ENCODE results near the gene GLIS1.
"Not testable (repeated sequence)": the region's sequence is repeated elsewhere in the genome, so short reads cannot be mapped to it uniquely, and the experiment has no call there.

The GLIS1 gene

GRCh38 chr1:53739109-53739681 is at the start of gene GLIS1:
Gene GLIS1 (minus strand): TSS chr1:53739164. CDS start chr1:53738064, 1,100 bp downstream.
- DNase-seq: peak; percentile 82

- DNase-seq: no peak
Measured at GRCh38 chr1:53787655-53788054, 48.7 kb upstream of the GLIS1 start.

DNA sequence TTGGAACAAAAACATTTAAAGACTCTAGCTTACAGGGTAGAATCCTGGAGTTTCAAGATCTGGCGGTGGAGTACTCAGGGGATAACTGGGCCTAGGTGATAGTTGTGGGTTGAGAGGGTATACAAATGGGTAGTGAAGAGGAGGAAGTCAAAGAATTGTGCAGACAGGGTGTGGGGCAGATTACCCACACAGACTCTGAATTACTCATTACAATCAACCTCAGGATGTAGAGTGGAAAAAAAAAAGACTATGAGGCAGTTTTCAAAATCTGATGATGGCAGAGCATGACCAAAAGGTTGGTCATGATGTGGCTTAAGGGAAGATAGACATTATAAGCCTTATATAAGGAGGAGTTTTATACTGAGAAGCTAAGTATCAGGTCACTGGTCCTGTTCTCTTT is 44.1 kb upstream of the GLIS1 start:
- DNase-seq: no peak

- no peak for DNase-seq
Measured at GRCh38 chr1:53781654-53782053, 42.7 kb upstream of the GLIS1 start.

DNA sequence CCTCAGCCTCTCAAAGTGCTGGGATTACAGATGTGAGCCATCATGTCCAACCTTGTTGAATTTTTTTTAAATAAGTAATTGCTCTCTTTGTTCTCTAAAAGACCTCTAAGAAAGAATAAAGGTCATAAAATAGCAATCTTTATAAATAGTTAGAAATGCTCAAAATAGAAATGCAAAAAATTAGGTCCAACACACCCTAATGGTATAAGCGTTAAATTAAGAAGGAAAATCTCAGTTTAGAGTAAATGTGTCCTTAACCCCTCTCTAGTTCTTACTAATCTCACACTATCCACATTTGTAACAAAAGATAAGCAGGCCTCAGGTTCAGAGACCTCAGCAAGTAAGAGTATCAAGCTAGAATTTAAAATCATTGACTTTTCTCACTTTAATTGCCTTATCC is 38.3 kb upstream of the GLIS1 start:
- DNase-seq: no peak

- no peak for DNase-seq
Measured at GRCh38 chr1:53771648-53772047, 32.7 kb upstream of the GLIS1 start.

GRCh38 chr1:53769780-53770179 is 30.8 kb upstream of the GLIS1 start:
- DNase-seq: no peak

- no peak for DNase-seq
Measured at GRCh38 chr1:53769184-53769583, 30.2 kb upstream of the GLIS1 start.

- DNase-seq: no peak
Measured at GRCh38 chr1:53766831-53767405, 28.0 kb upstream of the GLIS1 start.

GRCh38 chr1:53766194-53766742 is 27.3 kb upstream of the GLIS1 start:
- DNase-seq: no peak

DNA sequence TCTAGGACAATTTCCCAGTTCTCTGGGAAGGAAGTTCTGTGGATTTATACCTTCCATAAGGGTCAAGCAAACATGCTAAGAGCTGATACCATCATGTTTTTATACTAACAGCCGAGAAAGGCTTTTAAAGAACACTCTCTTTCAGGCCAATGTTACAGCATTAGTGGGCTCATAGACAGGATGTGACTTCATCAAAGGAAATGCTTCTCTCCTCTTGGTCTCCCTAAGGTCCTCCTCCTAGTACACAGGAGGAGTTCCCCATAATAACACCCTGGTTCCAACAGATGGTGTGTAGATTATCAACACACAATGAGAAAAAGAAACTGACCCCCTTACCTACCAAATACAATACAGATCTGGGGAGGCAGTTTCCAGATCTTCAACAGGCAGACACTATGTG is 26.7 kb upstream of the GLIS1 start:
- no peak for DNase-seq

DNA sequence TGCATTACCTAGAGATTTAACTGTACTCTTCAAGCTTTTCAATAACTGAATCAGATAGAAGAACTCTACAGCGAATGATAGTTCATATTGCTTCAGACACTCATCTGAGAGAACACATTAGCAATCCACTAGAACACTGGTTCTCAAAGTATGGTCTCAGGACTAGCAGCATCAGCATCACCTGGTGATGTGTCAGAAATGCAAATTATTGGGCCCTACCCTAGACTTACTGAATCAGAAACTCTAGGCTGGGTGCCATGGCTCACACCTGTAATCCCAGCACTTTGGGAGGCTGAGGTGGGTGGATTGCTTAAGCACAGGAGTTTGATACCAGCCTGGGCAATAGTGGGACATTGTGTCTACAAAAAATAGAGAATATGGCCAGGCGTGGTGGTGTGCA is 24.9 kb upstream of the GLIS1 start:
- no peak for DNase-seq

GRCh38 chr1:53763461-53763860 is 24.5 kb upstream of the GLIS1 start:
- no peak for DNase-seq

- not testable (repeated sequence) for DNase-seq
Measured at GRCh38 chr1:53760497-53760896, 21.5 kb upstream of the GLIS1 start.

GRCh38 chr1:53755874-53756273 is 16.9 kb upstream of the GLIS1 start:
- no peak for DNase-seq

- DNase-seq: no peak
Measured at GRCh38 chr1:53754484-53755312, 15.7 kb upstream of the GLIS1 start.

DNA sequence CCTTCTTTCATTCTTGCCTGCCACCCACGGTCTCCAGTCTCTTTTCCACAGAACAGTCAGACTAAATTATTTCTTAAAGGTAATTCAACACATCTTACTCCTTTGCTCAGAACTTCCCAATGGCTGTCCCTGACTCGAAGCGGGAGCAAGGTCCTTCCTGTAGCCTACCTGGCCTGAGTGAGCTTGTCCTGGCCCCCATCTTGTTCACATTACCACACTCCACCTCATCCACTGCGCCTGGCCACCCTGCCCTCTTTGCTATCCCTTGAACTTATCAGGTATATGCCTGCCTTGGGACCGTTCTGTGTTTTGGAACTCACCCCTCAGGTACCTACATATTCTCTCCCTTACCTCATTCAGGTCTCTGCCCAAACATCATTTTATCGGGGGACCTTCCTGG is 13.3 kb upstream of the GLIS1 start:
- no peak for DNase-seq

DNA sequence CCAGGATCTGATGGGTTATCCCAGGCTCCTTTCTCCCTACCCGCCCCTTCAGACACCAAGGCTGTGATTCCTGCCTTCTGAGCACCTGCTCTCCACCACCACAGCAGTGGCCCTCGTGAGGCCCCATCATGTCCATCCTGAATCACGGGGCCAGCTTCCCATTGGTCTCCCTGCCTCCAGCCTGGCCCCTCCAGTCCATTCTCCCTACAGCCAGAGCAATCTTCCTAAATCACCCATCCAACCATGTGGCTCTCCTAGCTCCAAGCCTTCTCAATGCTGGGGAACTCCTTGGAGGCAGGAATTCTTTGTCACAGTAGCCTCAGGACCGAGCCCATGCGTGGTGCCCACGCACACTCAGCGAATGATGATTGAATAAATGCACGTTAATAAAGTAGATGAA is 8.9 kb upstream of the GLIS1 start:
- no peak for DNase-seq

DNA sequence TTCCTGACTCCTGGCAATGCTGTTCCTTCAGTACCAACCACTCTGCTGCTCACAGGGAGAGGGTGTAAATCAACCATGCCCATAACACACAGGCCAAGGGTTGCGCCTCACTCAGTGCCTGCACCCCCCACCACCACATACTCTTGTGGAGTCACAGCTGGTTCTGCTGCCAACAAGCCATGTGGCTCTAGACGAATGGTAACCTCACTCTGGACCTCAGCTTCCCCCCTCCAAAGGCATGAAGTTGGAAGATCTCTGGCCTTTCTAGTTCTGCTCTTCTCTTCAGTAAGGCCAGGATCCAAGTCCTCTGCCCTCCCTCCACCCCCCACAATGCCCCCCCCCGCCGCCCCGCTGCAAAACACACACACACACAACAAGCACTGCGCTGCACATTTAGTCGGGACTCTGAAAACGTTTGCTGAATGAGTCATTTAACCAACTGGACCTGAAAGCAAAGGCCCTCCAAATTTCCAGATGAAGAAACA is 1.7 kb upstream of the GLIS1 start:
- no peak for DNase-seq

- peak; percentile 61 for DNase-seq
Measured at GRCh38 chr1:53738205-53739108, 507 bp downstream of the GLIS1 start.

GRCh38 chr1:53737648-53738204 is 1.2 kb downstream of the GLIS1 start:
- DNase-seq: no peak

GRCh38 chr1:53736290-53736689 is 2.7 kb downstream of the GLIS1 start:
- no peak for DNase-seq

Measured in activated CD8-positive, alpha-beta memory T cell treated with anti-CD3 and anti-CD28 coated beads for 24 hours (primary cell).